IPS-18c (cell line): ENCODE measurements around the gene LPO.

ENCODE experiments used
- H3K4me3 ChIP-seq: 2 replicates; pipeline ENCODE4 v1.7.0; 2013; ENCODE audit warnings: low read depth, mild to moderate bottlenecking, low read length, moderate library complexity; ENCODE audit not compliant: insufficient read depth
- H3K9me3 ChIP-seq: one replicate; pipeline ENCODE4 v1.6.1; 2013; ENCODE audit warnings: mild to moderate bottlenecking, low read length, moderate library complexity; ENCODE audit not compliant: control insufficient read depth, insufficient read depth

LPO gene

DNA sequence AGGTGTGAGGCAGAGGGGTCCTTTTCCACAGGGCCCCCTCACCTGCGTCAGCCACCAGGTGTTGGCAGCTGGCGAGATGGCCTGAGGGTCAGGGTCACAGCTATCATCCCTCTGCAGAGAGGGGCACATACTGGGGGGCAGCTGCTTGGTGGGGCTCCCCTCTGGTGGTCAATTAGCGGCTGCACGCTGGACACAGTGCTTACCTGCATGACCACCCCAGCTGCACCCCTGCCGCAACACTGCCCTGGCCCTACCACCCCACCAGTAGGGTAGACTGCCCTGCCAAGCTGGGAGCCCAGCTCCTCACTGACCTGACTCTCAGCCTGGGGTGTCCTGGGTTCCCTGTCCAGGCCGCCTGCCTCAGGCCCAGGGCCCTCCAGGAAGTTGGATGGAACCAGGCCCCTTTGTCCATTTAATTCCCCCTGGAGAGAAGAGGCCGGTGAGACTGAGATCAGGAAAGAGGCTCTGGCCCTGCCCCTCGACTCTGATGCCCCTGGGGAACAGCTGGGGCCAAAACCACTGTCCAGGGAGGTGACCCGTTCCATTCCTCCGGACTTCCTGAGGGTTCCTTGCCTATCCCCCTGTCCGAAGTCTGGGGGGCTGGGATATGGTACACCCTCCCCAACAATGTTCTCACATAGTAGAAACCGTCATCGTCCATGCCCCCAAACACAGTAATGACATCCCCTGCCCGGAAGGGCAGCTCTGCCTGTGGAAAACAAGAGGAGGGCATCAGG lies 66.5 kb downstream of the LPO start:
- no peaks in the 10 kb centered on the region for H3K9me3 ChIP-seq

DNA sequence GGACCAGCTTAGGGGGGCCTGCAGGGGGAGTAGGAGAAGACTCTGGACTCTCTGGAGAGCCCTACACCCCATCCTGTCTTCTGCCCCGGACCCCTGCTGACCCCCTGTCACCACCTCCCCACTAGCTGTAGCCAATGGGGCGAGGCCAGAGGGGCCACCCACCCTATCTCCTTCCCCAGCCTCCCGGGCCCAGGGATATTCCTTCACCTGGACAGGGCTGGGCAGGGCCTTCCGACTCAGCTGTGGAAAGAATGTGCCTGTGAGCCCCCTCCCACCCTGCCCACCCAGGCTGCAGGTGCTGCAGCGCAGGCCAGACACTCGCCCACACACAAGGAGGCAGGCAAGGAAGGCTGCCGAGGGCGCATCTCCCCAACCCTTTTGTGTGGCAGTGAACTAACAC lies 67.2 kb downstream of the LPO start:
- H3K9me3 ChIP-seq, result no peaks in the 10 kb centered on the region
- H3K4me3 ChIP-seq, result no peak overlapping the region

More for the DNA sequence above, 66.5 kb downstream of the LPO start:
- H3K4me3 ChIP-seq, result no peak overlapping the region

- no peak overlapping the region for H3K4me3 ChIP-seq
- H3K9me3 ChIP-seq, result no peaks in the 10 kb centered on the region
These were observed 68.0 kb downstream of the LPO start for GRCh38 chr17:58306131-58306951.

DNA sequence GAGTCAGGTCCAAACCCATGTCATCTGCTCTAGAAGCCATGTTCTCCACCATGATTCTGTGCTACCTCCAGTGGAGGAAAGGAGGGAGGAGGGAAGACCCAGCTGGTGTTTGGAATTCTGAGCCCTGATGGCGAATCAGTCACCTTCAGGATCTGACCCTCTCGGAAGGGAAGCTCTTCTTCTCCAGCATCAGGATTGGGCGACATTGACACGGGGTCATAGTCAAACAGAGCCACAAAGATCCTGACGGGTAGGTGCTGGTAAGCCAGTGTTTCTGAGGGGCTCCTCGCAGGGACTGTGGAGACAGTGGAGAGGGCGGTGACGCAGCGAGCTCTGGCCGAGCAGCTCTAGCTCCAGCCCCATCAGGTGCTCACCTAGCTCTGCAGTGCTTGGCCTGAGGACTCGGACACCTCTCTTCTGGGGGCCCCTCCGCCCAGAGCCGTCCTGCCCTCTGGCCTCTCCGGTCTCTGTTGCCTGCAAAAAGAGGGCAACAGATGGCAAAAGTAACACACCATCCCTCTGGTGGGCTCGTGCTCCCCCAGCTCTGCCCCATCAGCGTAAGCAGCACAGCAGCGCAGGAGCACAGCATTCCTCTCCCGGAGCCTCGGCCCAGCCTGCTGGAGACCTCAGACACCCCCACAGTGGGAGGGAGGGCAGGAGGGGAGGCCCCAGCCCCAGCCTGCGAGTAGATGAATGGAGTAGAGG lies 69.2 kb downstream of the LPO start:
- no peaks in the 10 kb centered on the region for H3K9me3 ChIP-seq
- no peak overlapping the region for H3K4me3 ChIP-seq

GRCh38 chr17:58308173-58308984 lies 70.0 kb downstream of the LPO start:
- Histone ChIP-seq H3K4me3 (no peak overlapping the region), H3K9me3 (no peaks in the 10 kb centered on the region)

- H3K9me3 ChIP-seq, result no peaks in the 10 kb centered on the region
- no peak overlapping the region for H3K4me3 ChIP-seq
These were observed 70.9 kb downstream of the LPO start for GRCh38 chr17:58308985-58309917.

DNA sequence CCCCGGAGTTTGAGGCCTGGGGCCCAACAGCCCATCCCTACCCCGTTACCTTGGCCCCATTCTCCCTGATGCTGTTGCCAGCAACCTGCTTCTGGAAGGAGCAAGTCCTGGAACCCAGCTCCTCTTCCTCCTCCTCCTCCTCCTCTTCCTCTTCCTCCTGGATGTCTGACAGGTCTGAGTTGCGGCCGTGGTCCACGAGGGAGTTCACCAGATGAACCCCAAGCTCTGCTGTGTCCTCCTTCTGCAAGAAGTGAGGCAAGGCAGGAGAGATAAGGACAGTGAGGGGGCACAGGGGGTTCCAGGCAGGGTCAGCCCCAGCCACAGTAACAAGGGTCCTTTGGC lies 71.5 kb downstream of the LPO start:
- Histone ChIP-seq H3K9me3 (no peaks in the 10 kb centered on the region), H3K4me3 (no peak overlapping the region)

GRCh38 chr17:58310511-58311428 lies 72.4 kb downstream of the LPO start:
- Histone ChIP-seq H3K4me3 (no peak overlapping the region), H3K9me3 (no peaks in the 10 kb centered on the region)

DNA sequence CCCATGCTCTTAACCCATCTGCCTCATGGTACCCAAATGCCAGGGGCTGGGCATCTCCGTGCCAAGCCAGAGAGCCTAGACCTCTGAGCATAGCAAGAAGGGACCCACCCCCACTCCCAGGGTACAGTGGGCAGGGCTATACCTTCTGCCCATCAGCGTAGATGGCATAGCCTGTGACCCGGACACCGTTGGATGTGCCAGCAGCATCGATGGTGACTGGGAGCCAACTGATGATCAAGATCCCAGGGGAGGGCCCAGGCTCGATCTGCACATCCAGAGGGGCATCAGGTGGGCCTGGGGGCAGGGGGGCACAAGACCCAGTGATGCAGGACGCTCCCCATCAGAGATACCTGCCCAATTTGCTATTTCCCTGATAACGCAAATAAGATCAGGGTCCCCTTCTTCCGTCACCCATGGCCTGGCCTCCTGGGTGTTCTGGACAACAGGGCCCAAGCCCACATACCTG lies 73.1 kb downstream of the LPO start:
- no peak overlapping the region for H3K4me3 ChIP-seq
- H3K9me3 ChIP-seq, result no peaks in the 10 kb centered on the region

GRCh38 chr17:58312021-58312630 lies 73.7 kb downstream of the LPO start:
- no peak overlapping the region for H3K4me3 ChIP-seq

GRCh38 chr17:58312829-58313228 lies 74.4 kb downstream of the LPO start:
- H3K4me3 ChIP-seq, result no peak overlapping the region
- no peaks in the 10 kb centered on the region for H3K9me3 ChIP-seq

More at GRCh38 chr17:58312021-58312630, 73.7 kb downstream of the LPO start:
- no peaks in the 10 kb centered on the region for H3K9me3 ChIP-seq

GRCh38 chr17:58313815-58314705 lies 75.7 kb downstream of the LPO start:
- Histone ChIP-seq H3K4me3 (no peak overlapping the region), H3K9me3 (no peaks in the 10 kb centered on the region)

DNA sequence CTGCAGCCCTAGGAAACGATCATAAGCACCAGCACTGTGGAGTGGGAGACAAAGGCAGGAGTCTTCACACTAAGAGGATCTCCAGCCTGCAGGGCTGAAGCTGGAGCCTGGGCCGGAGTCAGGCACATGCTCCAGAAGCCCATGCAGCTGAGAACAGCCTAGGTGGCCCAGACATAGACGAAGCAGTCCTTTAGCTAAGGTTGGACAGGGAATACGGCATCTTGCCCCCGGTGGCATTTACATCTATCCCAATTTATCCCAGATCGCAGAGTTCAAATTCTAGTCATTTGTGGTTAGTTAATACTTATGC lies 76.3 kb downstream of the LPO start:
- Histone ChIP-seq H3K4me3 (no peak overlapping the region), H3K9me3 (no peaks in the 10 kb centered on the region)

DNA sequence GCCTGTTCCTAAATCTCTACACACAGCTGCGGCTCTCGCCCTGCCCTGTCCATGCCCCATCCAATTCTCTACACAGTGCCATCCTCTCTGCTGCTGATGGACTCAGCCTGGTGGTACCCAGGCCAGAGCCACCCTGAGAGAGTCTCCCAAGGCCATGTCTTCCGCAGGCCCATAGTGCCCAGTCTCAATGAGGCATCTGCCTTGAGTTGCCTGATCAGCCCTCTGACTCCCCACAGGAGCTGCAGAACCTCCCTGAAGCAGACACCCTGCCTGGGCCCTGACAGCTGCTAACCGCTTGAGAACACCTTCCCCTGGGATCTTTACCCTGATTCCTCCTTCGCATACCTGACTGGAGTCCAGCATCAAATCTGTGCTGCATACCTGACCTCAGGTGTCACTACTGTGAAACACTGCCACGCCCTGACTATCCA lies 76.9 kb downstream of the LPO start:
- Histone ChIP-seq H3K4me3 (no peak overlapping the region), H3K9me3 (no peaks in the 10 kb centered on the region)
